CD1c-positive myeloid dendritic cell (primary cell): Measurements from ENCODE around the gene TCL1B.
"Not testable (repeated sequence)": the region's sequence is repeated elsewhere in the genome, so short reads cannot be mapped to it uniquely, and the experiment has no call there.

Experiments used
- DNase-seq: peaks from one replicate; pipeline ENCODE4 v3.0.0-alpha.2; 2016; ENCODE audit errors: extremely low spot score

TCL1B gene

GRCh38 chr14:95703341-95703740 lies 17.1 kb downstream of the TCL1B start:
- no peak for DNase-seq

GRCh38 chr14:95703805-95704204 lies 17.6 kb downstream of the TCL1B start:
- DNase-seq: no peak

- DNase-seq: no peak
These were observed 19.3 kb downstream of the TCL1B start for GRCh38 chr14:95705518-95705917.

- DNase-seq: no peak
These were observed 21.1 kb downstream of the TCL1B start for GRCh38 chr14:95707327-95707726.

GRCh38 chr14:95710106-95710505 lies 23.9 kb downstream of the TCL1B start:
- DNase-seq: no peak

GRCh38 chr14:95711476-95712176 lies 25.4 kb downstream of the TCL1B start:
- no peak for DNase-seq

- DNase-seq: no peak
These were observed 26.2 kb downstream of the TCL1B start for GRCh38 chr14:95712398-95712797.

GRCh38 chr14:95713596-95714371 lies 27.6 kb downstream of the TCL1B start, which contains the start of gene TCL1A:
Gene TCL1A, minus strand, starts transcription at chr14:95714125. Its CDS starts 59 bp downstream, at chr14:95714066.
- no peak for DNase-seq

- no peak for DNase-seq
These were observed 36.4 kb downstream of the TCL1B start for GRCh38 chr14:95722525-95723190.

GRCh38 chr14:95725685-95726336 lies 39.6 kb downstream of the TCL1B start:
- DNase-seq: no peak

GRCh38 chr14:95727056-95727700 lies 41.0 kb downstream of the TCL1B start:
- DNase-seq: no peak

- DNase-seq: not testable (repeated sequence)
These were observed 43.3 kb downstream of the TCL1B start for GRCh38 chr14:95729402-95730028.

- no peak for DNase-seq
These were observed 43.9 kb downstream of the TCL1B start for GRCh38 chr14:95730126-95730525.

GRCh38 chr14:95733212-95733611 lies 47.0 kb downstream of the TCL1B start:
- DNase-seq: no peak

- DNase-seq: no peak
These were observed 53.1 kb downstream of the TCL1B start for GRCh38 chr14:95739356-95739755.

GRCh38 chr14:95741038-95741490 lies 54.8 kb downstream of the TCL1B start:
- DNase-seq: no peak

- no peak for DNase-seq
These were observed 55.6 kb downstream of the TCL1B start for GRCh38 chr14:95741781-95742180.
